Smooth muscle cell (in vitro differentiated cells): Measurements from ENCODE around the gene TTYH1. TPM values are rescaled to one million over a fixed set of nuclear protein-coding genes. Genes with fewer than 3 reads are reported as not detected.

Experiments used
- DNase-seq: peaks from one replicate; lab custom pipeline; 2025; ENCODE audit not compliant: unreplicated experiment; lab: John Stamatoyannopoulos, UW
- H2AFZ ChIP-seq: fragments of 200-600 bp; sonication (generic); 2 replicates; pipeline ENCODE4 v1.6.0; 2016; ENCODE audit warnings: antibody characterized with exemption, low read depth, mild to moderate bottlenecking
- H3F3A ChIP-seq: fragments of 200-600 bp; sonication (generic); 2 replicates; pipeline ENCODE4 v1.6.0; 2017; ENCODE audit warnings: antibody characterized with exemption, low read depth
- H3K27ac ChIP-seq: fragments of 200-600 bp; sonication (generic); 2 replicates; pipeline ENCODE4 v1.5.1; 2016; ENCODE audit warnings: low read depth, mild to moderate bottlenecking
- H3K27me3 ChIP-seq: fragments of 200-600 bp; sonication (generic); 2 replicates; pipeline ENCODE4 v1.6.1; 2016; ENCODE audit warnings: low read depth, mild to moderate bottlenecking
- H3K36me3 ChIP-seq: fragments of 200-600 bp; sonication (generic); 2 replicates; pipeline ENCODE4 v1.5.1; 2016; ENCODE audit warnings: low read depth
- H3K4me1 ChIP-seq: fragments of 200-600 bp; sonication (generic); 2 replicates; pipeline ENCODE4 v1.5.1; 2016; ENCODE audit warnings: low read depth
- H3K4me2 ChIP-seq: fragments of 200-600 bp; sonication (generic); 2 replicates; pipeline ENCODE4 v1.6.0; 2016; ENCODE audit warnings: mild to moderate bottlenecking
- H3K4me3 ChIP-seq: fragments of 200-600 bp; sonication (generic); 2 replicates; pipeline ENCODE4 v1.5.1; 2016; ENCODE audit warnings: mild to moderate bottlenecking
- H3K79me2 ChIP-seq: fragments of 200-600 bp; sonication (generic); 2 replicates; pipeline ENCODE4 v1.6.0; 2016; ENCODE audit warnings: low read depth, mild to moderate bottlenecking
- H3K9ac ChIP-seq: fragments of 200-600 bp; sonication (generic); 2 replicates; pipeline ENCODE4 v1.6.0; 2016; ENCODE audit warnings: low read depth
- H3K9me3 ChIP-seq: fragments of 200-600 bp; sonication (generic); replicated peaks from 2 replicates; pipeline ENCODE4 v1.5.1; 2016; ENCODE audit warnings: low read depth
- H4K20me1 ChIP-seq: fragments of 200-600 bp; sonication (generic); 2 replicates; pipeline ENCODE4 v1.6.0; 2016; ENCODE audit warnings: low read depth
- CTCF ChIP-seq: fragments of 200-600 bp; sonication (generic); IDR thresholded peaks from 2 replicates; pipeline ENCODE4 v1.5.1; 2017; ENCODE audit warnings: borderline replicate concordance, mild to moderate bottlenecking, antibody characterized with exemption; ENCODE audit not compliant: insufficient read depth, poor library complexity, severe bottlenecking
- WGBS: methylation state at CpG from one replicate; pipeline ENCODE4 v1.1.7; 2016; ENCODE audit warnings: low lambda C conversion rate; 5-methylcytosine and 5-hydroxymethylcytosine counted together
- polyA plus RNA-seq: library from polyadenylated mRNA; unstranded; fragments of >200 nt; fragmentation: Nextera tagmentation; extraction: Ambion mirVana; gene quantifications from 2 replicates; pipeline ENCODE4 v1.2.1, GENCODE V29; 2016
- total RNA-seq: library from RNA; depleted of rRNA; stranded (reverse); fragments of >200 nt; gene quantifications from 2 replicates; pipeline ENCODE4 v1.2.3, GENCODE V29; 2014

TTYH1 gene
- total and polyA plus RNA-seq, 2 experiments from 2014 or later, result 0.40 to 0.65 TPM

GRCh38 chr19:54456423-54457373, 41.4 kb downstream of the TTYH1 start:
- Histone ChIP-seq H3K36me3 (peaks cover 11% of the 10 kb centered on the region), H3K27ac (no peak overlapping the region), H4K20me1 (peaks cover 100% of the 10 kb centered on the region), H3K4me1 (no peaks in the 10 kb centered on the region), H3K27me3 (no peaks in the 10 kb centered on the region), H3K79me2 (peaks cover 71% of the 10 kb centered on the region), H2AFZ (no peak overlapping the region), H3K4me2 (no peak overlapping the region), H3K4me3 (no peak overlapping the region), H3F3A (peaks cover 22% of the 10 kb centered on the region), H3K9me3 (no peaks in the 10 kb centered on the region), H3K9ac (no peak overlapping the region)
- no peak for TF ChIP-seq CTCF
- DNase-seq, result no peak
- 96% methylated on average over 46 of the region's 51 CpGs for WGBS

- H3K9me3 ChIP-seq, result no peaks in the 10 kb centered on the region
- no peak overlapping the region for H3K4me3 ChIP-seq
- H3K27ac ChIP-seq, result no peak overlapping the region
- no peak for DNase-seq
- no peak overlapping the region for H3K9ac ChIP-seq
- H3K27me3 ChIP-seq, result no peaks in the 10 kb centered on the region
- H3K4me2 ChIP-seq, result no peak overlapping the region
- no peak for TF ChIP-seq CTCF
- H3F3A ChIP-seq, result peaks cover 29% of the 10 kb centered on the region
- peaks cover 100% of the 10 kb centered on the region for H4K20me1 ChIP-seq
- H3K36me3 ChIP-seq, result peaks cover 10% of the 10 kb centered on the region
- WGBS, result 97% methylated on average over 38 of the region's 42 CpGs
- H2AFZ ChIP-seq, result no peak overlapping the region
- peaks cover 58% of the 10 kb centered on the region for H3K79me2 ChIP-seq
- no peaks in the 10 kb centered on the region for H3K4me1 ChIP-seq
Observed at GRCh38 chr19:54457773-54458647, 42.7 kb downstream of the TTYH1 start.

GRCh38 chr19:54458648-54459281, 43.5 kb downstream of the TTYH1 start:
- WGBS, result 92% methylated on average over 11 of the region's 11 CpGs
- H3K9ac ChIP-seq, result no peak overlapping the region
- H3K4me1 ChIP-seq, result no peaks in the 10 kb centered on the region
- no peaks in the 10 kb centered on the region for H3K9me3 ChIP-seq
- no peak overlapping the region for H3K4me2 ChIP-seq
- no peaks in the 10 kb centered on the region for H3K27me3 ChIP-seq
- H3K36me3 ChIP-seq, result peaks cover 7% of the 10 kb centered on the region
- peak overlapping the region; percentile 15 for H3K27ac ChIP-seq
- H3K79me2 ChIP-seq, result peaks cover 50% of the 10 kb centered on the region
- no peak overlapping the region for H3K4me3 ChIP-seq
- no peak for DNase-seq
- peaks cover 93% of the 10 kb centered on the region for H4K20me1 ChIP-seq
- H2AFZ ChIP-seq, result no peak overlapping the region
- no peak for TF ChIP-seq CTCF
- H3F3A ChIP-seq, result peaks cover 29% of the 10 kb centered on the region
